Left forelimb (tissue), 1 donor: ENCODE measurements around the gene PROCA1.
"Not testable (repeated sequence)": the region's sequence is repeated elsewhere in the genome, so short reads cannot be mapped to it uniquely, and the experiment has no call there.

Experiments used
- DNase-seq: peaks from one replicate; pipeline ENCODE4 v3.0.0-alpha.2; 2018; ENCODE audit warnings: low spot score

Gene PROCA1

GRCh38 chr17:28744104-28744971 is 32.6 kb upstream of the PROCA1 start:
- DNase-seq: peak; percentile 84

GRCh38 chr17:28743243-28744103 is 31.8 kb upstream of the PROCA1 start, which contains the start of gene TRAF4:
Gene TRAF4, plus strand, starts transcription at chr17:28744011. Its CDS starts 102 bp downstream, at chr17:28744113.
- peak; percentile 91 for DNase-seq

GRCh38 chr17:28741358-28742349 is 30.0 kb upstream of the PROCA1 start:
- no peak for DNase-seq

GRCh38 chr17:28740406-28741357 is 29.0 kb upstream of the PROCA1 start:
- no peak for DNase-seq

GRCh38 chr17:28738680-28739384 is 27.1 kb upstream of the PROCA1 start:
- no peak for DNase-seq

- no peak for DNase-seq
Measured at GRCh38 chr17:28737770-28738679, 26.3 kb upstream of the PROCA1 start.

- DNase-seq: no peak
Measured at GRCh38 chr17:28737316-28737715, 25.6 kb upstream of the PROCA1 start.

- DNase-seq: not testable (repeated sequence)
Measured at GRCh38 chr17:28735913-28736769, 24.5 kb upstream of the PROCA1 start.

GRCh38 chr17:28735242-28735722 is 23.6 kb upstream of the PROCA1 start:
- DNase-seq: no peak

GRCh38 chr17:28734712-28735241 is 23.1 kb upstream of the PROCA1 start:
- DNase-seq: no peak

- no peak for DNase-seq
Measured at GRCh38 chr17:28733346-28733745, 21.7 kb upstream of the PROCA1 start.

- no peak for DNase-seq
Measured at GRCh38 chr17:28729950-28730330, 18.3 kb upstream of the PROCA1 start.

GRCh38 chr17:28728364-28729200 is 16.9 kb upstream of the PROCA1 start, which contains the start of gene NEK8:
Gene NEK8, plus strand, starts transcription at chr17:28728788. Its CDS starts 26 bp downstream, at chr17:28728814.
- peak; percentile 97 for DNase-seq

GRCh38 chr17:28726627-28727491 is 15.2 kb upstream of the PROCA1 start:
- DNase-seq: peak; percentile 98

GRCh38 chr17:28726226-28726626 is 14.5 kb upstream of the PROCA1 start, which contains the start of gene TLCD1:
Gene TLCD1, minus strand, starts transcription at chr17:28726233. Its CDS starts 136 bp downstream, at chr17:28726097.
- DNase-seq: no peak
